ENCODE results near the gene CYGB. TPM values are rescaled to one million over a fixed set of nuclear protein-coding genes. Genes with fewer than 3 reads are reported as not detected.

The CYGB gene
- total and polyA plus RNA-seq, 2 of the 13 experiments (the other 11 are each of a cell fraction or from before 2014, with no cell fraction given), result 18.9 to 27.1 TPM

DNA sequence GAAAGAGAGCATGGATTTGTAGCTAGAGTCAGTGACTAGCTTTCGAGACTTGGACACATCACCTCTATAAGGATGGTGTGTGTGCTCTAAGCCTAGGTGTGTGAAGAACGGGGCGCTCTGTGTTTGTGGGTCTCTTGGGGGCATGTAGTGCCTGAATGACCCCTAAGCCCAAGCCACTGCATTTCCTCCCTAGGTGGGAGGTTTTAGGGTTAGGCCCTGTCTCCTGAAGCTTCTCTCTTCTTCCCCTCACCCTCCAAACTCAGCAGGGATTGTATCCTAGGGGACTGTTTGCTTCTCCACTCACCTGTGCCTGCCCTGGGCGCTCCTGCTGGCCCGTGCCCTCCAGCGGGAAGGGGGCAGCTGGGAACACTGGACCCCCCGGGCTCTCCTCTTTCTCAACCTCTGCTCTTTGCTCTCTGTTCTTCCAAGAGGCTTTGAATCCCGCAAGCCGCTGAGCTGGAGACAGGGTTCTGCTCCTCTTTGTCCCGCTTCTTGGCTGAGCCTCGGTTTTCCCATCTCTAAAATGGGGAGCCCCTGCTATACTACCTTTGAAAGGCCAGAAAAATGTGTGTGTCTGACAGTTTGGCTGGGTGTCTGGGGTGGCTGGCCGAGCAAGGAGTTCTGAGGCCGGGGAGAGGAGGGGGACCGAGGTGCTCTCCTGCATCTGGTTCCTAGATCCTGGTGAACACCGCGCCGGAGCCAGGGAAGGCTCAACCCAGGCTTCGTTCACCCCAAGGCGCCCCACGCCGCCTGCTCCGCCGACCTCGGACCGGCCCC is 810 bp downstream of the CYGB start:
- Histone ChIP-seq H4K20me1 (ENCODE audit: insufficient read depth, low read length) (no peaks in the 10 kb centered on the region), H3K4me1 (ENCODE audit: insufficient read depth, low read length) (peaks cover 50% of the 10 kb centered on the region), H3K27ac (ENCODE audit: extremely low read length, insufficient read depth, low read length) (no peak overlapping the region), H3K4me2 (ENCODE audit: low read depth, low read length) (no peak overlapping the region), H3K9ac (ENCODE audit: insufficient read depth, low read depth, low read length) (no peak overlapping the region), H3K27me3 (ENCODE audit: control insufficient read depth in 1 of 2, insufficient read depth in 2 of 2, low read length in 2 of 2) (no peaks in the 10 kb centered on the region), H3K4me3 (replicated peaks in 1 of 3; ENCODE audit: insufficient read depth in 1 of 3, low read depth in 2 of 3, low read length in 3 of 3) (no peak overlapping the region), H3K9me3 (ENCODE audit: low read length) (no peaks in the 10 kb centered on the region), H3K79me2 (ENCODE audit: insufficient read depth, low read length) (no peaks in the 10 kb centered on the region), H3K36me3 (replicated peaks in 1 of 2; ENCODE audit: control insufficient read depth in 1 of 2, insufficient read depth in 2 of 2, low read length in 2 of 2) (peaks cover 0 to 1% of the 10 kb centered on the region in 2 experiments; a peak in 1 of 5 replicates), H2AFZ (ENCODE audit: low read length) (no peak overlapping the region)
- DNase-seq (ENCODE audit: low spot score) (no peak), FAIRE-seq (no peak), ATAC-seq (no peak)
- intact Hi-C loops (cut with micrococcal nuclease; ENCODE audit: unreplicated experiment) (no loop called here), in situ Hi-C loops (cut with HindIII; ENCODE audit: extremely low pct_ligation_motif_present, low pct_unique_long_range_greater_than_20kb) (no loop called here)
- CTCF ChIA-PET (ENCODE audit: low intra/inter-chr PET ratio, low total read pairs), result no interaction called here
- 92% methylated on average over 23 of the region's 25 CpGs for WGBS (ENCODE audit: low lambda C conversion rate)
- POLR2A ChIA-PET, result interaction anchor here (1.2 to 5.0 kb wide), 4 partner anchors 9 to 36 kb away, joined by 3 to 30 read pairs (median 6); no protein-coding TSS in a partner anchor
- BruUV-seq (replicated peaks), result no TSS peak
- TF ChIP-seq ZBTB33 (CRISPR knock-in tag; IDR thresholded peaks at IDR 0.05) (peak; percentile 42; the same call in 1 of the 2 replicates), ZNF629 (CRISPR knock-in tag; conservative IDR thresholded peaks at IDR 0.05) (peak; percentile 88), KAT7 (CRISPR knock-in tag; IDR thresholded peaks at IDR 0.05; ENCODE audit: borderline replicate concordance) (no peak), ZMYM3 (CRISPR knock-in tag; IDR thresholded peaks at IDR 0.05) (peak; percentile 70), ATF7 (IDR thresholded peaks at IDR 0.05) (no peak), ATF7 (CRISPR knock-in tag; IDR thresholded peaks at IDR 0.05) (no peak)
